GM12873 (cell line): ENCODE data around the gene NDUFC2.

ENCODE experiments used
- CTCF ChIP-seq: IDR thresholded peaks from 2 replicates; pipeline ENCODE4 v1.5.1; 2012; ENCODE audit warnings: low read depth, mild to moderate bottlenecking, moderate library complexity, low read length, control low read depth; ENCODE audit not compliant: insufficient read depth; ENCODE audit errors: missing control alignments

The NDUFC2 gene

GRCh38 chr11:78076733-78077403 lies 2.8 kb downstream of the NDUFC2 start:
- TF ChIP-seq CTCF: no peak

GRCh38 chr11:78074756-78075155 lies 4.9 kb downstream of the NDUFC2 start:
- TF ChIP-seq CTCF: no peak

GRCh38 chr11:78072455-78072854 lies 7.2 kb downstream of the NDUFC2 start:
- TF ChIP-seq CTCF: no peak

- no peak for TF ChIP-seq CTCF
These were observed 7.9 kb downstream of the NDUFC2 start for GRCh38 chr11:78071717-78072116.

GRCh38 chr11:78070621-78071020 lies 9.0 kb downstream of the NDUFC2 start:
- no peak for TF ChIP-seq CTCF

- TF ChIP-seq CTCF: no peak
These were observed 10.2 kb downstream of the NDUFC2 start for GRCh38 chr11:78069465-78069864.

GRCh38 chr11:78067704-78068103 lies 12.0 kb downstream of the NDUFC2 start:
- no peak for TF ChIP-seq CTCF
